Stimulated activated CD4-positive, alpha-beta T cell treated with anti-CD3 and anti-CD28 coated beads, Interleukin-1b, Interleukin-23, amount 100 ng/mL, for 4 hours (primary cell): Measurements from ENCODE around the gene DPY19L2.
"Not testable (repeated sequence)": the region's sequence is repeated elsewhere in the genome, so short reads cannot be mapped to it uniquely, and the experiment has no call there.

Experiments used
- DNase-seq, 2 donors: peaks; one replicate each; pipeline ENCODE4 v3.0.0-alpha.2; 2020; ENCODE audit warnings: low read depth in 2 of 2

The DPY19L2 gene

GRCh38 chr12:63529641-63530040 is 138.7 kb downstream of the DPY19L2 start:
- not testable (repeated sequence) for DNase-seq

GRCh38 chr12:63525831-63526230 is 142.5 kb downstream of the DPY19L2 start:
- DNase-seq, result no peak

- no peak for DNase-seq
Observed at GRCh38 chr12:63521706-63522105, 146.6 kb downstream of the DPY19L2 start.
